ENCODE results near the gene IL16. TPM values are rescaled to one million over a fixed set of nuclear protein-coding genes. Genes with fewer than 3 reads are reported as not detected.

IL16 gene
- total and polyA plus RNA-seq, 2 experiments from 2014 or later, result not detected

DNA sequence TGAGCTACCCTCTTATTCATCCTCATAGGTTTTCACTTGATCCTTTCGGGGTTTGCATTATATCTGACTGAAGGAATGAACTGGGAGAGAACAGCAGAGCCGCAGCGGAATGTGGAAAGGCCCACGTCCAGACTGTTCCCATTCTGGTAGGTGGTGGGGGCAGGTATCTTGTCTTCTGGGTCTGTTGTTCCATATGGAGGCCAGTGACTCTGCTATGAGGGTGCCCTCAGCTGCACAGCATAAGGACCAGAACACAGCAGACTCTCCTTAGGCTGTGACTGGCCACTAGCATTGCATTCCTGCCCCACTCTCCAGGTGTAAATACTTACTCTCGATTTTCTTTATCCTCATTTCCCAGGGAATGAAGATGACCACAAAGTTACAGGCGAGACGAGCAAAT lies 165.2 kb downstream of the IL16 start:
- TF ChIP-seq, protein P1, sequence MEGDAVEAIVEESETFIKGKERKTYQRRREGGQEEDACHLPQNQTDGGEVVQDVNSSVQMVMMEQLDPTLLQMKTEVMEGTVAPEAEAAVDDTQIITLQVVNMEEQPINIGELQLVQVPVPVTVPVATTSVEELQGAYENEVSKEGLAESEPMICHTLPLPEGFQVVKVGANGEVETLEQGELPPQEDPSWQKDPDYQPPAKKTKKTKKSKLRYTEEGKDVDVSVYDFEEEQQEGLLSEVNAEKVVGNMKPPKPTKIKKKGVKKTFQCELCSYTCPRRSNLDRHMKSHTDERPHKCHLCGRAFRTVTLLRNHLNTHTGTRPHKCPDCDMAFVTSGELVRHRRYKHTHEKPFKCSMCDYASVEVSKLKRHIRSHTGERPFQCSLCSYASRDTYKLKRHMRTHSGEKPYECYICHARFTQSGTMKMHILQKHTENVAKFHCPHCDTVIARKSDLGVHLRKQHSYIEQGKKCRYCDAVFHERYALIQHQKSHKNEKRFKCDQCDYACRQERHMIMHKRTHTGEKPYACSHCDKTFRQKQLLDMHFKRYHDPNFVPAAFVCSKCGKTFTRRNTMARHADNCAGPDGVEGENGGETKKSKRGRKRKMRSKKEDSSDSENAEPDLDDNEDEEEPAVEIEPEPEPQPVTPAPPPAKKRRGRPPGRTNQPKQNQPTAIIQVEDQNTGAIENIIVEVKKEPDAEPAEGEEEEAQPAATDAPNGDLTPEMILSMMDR (IDR thresholded peaks at IDR 0.05; ENCODE audit: low read depth, low read length), result no peak
- H3K36me3 ChIP-seq, result no peaks in the 10 kb centered on the region

DNA sequence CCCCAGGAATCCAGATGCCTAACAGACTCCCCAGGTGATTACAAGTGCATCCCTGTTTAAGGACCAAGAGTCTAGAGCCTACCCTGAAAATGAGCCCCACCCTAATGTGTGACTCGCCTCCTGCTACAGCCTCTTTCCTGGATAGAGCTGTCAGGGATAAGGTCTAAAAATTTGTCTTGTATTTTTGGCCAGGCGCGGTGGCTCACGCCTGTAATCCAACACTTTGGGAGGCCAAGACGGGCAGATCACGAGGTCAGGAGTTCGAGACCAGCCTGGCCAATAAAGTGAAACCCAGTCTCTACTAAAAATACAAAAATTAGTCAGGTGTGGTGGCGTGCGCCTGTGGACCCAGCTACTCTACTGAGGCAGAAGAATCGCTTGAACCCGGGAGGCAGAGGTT lies 166.1 kb downstream of the IL16 start:
- Histone ChIP-seq H3K27me3 (no peaks in the 10 kb centered on the region), H3K9me3 (ENCODE audit: low read depth) (no peaks in the 10 kb centered on the region), H3K4me1 (ENCODE audit: low read depth) (no peaks in the 10 kb centered on the region), H3K4me3 (no peak overlapping the region), H3K36me3 (no peaks in the 10 kb centered on the region), H3K27ac (no peak overlapping the region)
- DNase-seq (ENCODE audit: low read depth in 1 of 2, low spot score in 1 of 2), result no peak
- TF ChIP-seq, protein P1 (IDR thresholded peaks at IDR 0.05; ENCODE audit: low read depth, low read length), result no peak

More for the DNA sequence above, 165.2 kb downstream of the IL16 start:
- no peak for DNase-seq (ENCODE audit: low read depth in 1 of 2, low spot score in 1 of 2)
- Histone ChIP-seq H3K4me3 (no peak overlapping the region), H3K27ac (no peak overlapping the region), H3K4me1 (ENCODE audit: low read depth) (no peaks in the 10 kb centered on the region), H3K9me3 (ENCODE audit: low read depth) (no peaks in the 10 kb centered on the region), H3K27me3 (no peaks in the 10 kb centered on the region)

DNA sequence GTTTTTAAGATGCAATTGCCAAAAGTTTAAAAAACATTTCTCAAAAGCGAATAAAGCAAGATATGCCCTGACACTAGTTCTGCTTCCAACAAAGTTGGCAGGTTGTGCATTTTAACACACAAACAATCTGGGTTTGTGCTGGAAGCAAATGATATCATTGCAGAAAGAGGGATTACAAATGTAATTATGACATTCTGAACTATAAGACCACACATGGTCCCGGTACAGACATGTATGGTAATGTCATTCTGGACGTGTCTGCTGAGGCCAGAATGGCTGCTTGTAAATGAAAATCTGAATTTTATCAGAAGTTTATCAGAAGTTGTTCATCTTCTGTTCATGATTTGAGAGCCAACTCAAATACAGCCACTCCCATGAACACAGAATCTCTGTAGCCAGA lies 166.6 kb downstream of the IL16 start:
- TF ChIP-seq, protein P1 (IDR thresholded peaks at IDR 0.05; ENCODE audit: low read depth, low read length), result no peak
- no peaks in the 10 kb centered on the region for H3K27me3 ChIP-seq
- DNase-seq (ENCODE audit: low read depth in 1 of 2, low spot score in 1 of 2), result no peak
- H3K9me3 ChIP-seq (ENCODE audit: low read depth), result no peaks in the 10 kb centered on the region
- H3K27ac ChIP-seq, result no peak overlapping the region
- no peak overlapping the region for H3K4me3 ChIP-seq
- no peaks in the 10 kb centered on the region for H3K36me3 ChIP-seq
- no peaks in the 10 kb centered on the region for H3K4me1 ChIP-seq (ENCODE audit: low read depth)

Other genes with a start within 250 kb of the IL16 start
- 19.1 and 20.1 TPM in 2 replicates for gene MESD, start 207.1 kb upstream of the IL16 start, total RNA-seq
- 25.3 and 35.8 TPM in 2 replicates for gene MESD, start 207.1 kb upstream of the IL16 start, polyA plus RNA-seq
- 29.2 and 41.8 TPM in 2 replicates for gene TLNRD1, start 196.0 kb upstream of the IL16 start, total RNA-seq
- 14.4 and 25.3 TPM in 2 replicates for gene TLNRD1, start 196.0 kb upstream of the IL16 start, polyA plus RNA-seq
- not detected in 2 replicates for gene CFAP161, start 62.6 kb upstream of the IL16 start, total RNA-seq
- gene CFAP161, start 62.6 kb upstream of the IL16 start, polyA plus RNA-seq, result not detected in 2 replicates
- 1.9 and 2.2 TPM in 2 replicates for gene STARD5, start 127.3 kb downstream of the IL16 start, total RNA-seq
- gene STARD5, start 127.3 kb downstream of the IL16 start, polyA plus RNA-seq, result 0.75 and 2.1 TPM in 2 replicates
- gene TMC3, start 177.3 kb downstream of the IL16 start, total RNA-seq, result 0.21 and 0.32 TPM in 2 replicates
- gene TMC3, start 177.3 kb downstream of the IL16 start, polyA plus RNA-seq, result 0.20 TPM in 2 replicates

Data from cardiac muscle cell (in vitro differentiated cells and primary cell).